K562 (cell line): Measurements from ENCODE around the gene PRSS53. TPM values are rescaled to one million over a fixed set of nuclear protein-coding genes. Genes with fewer than 3 reads are reported as not detected.

Source experiments
- ATAC-seq: fragments of 200-7000 bp; cut with Tn5 transposase; 3 replicates; pipeline ENCODE4 v1.9.1; 2020; ENCODE audit warnings: moderate library complexity
- BruUV-seq: library from RNA; stranded (reverse); fragments of 400-500 nt; replicated peaks from 2 replicates; lab custom pipeline; 2021; lab: Mats Ljungman, UMichigan
- CTCF ChIA-PET: fragments of 300-600 bp; formaldehyde crosslinking; extraction: SDS; loops from one replicate; lab custom pipeline; 2021; ENCODE audit warnings: low intra/inter-chr PET ratio; lab: Yijun Ruan, JAX
- POLR2A ChIA-PET: fragments of 300-600, 350-650 bp; sonication (Branson Sonifier 250); formaldehyde crosslinking; extraction: SDS; loops from one replicate; lab custom pipeline; 2021; ENCODE audit warnings: antibody characterized with exemption, inconsistent platforms; lab: Yijun Ruan, JAX
- DNase-seq, 4 experiments: peaks; one replicate each; pipeline versions ENCODE4 v3.0.0 to v3.0.0-alpha.2; 2011 to 2018; ENCODE audit warnings: low spot score in 3 of 4, mixed read lengths in 3 of 4; ENCODE audit errors: extremely low read depth in 1 of 4
- FAIRE-seq: peaks from 2 replicates; lab custom pipeline; 2011; peaks lifted over from hg19 to GRCh38; lab: Jason Lieb, UNC
- H2AFZ ChIP-seq: 2 replicates; pipeline ENCODE4 v1.6.0; 2011; ENCODE audit warnings: low read depth, low read length, control low read depth, inconsistent platforms
- H3K27ac ChIP-seq: fragments of 200-600 bp; 3 replicates; pipeline ENCODE4 v1.8.0; 2011; ENCODE audit warnings: low read depth, mild to moderate bottlenecking, control low read depth, inconsistent platforms, low read length, moderate library complexity, mixed read lengths; ENCODE audit errors: extremely low read depth
- H3K27me3 ChIP-seq, 2 experiments: fragments of 300-600 bp in 1 of 2; 2 replicates in 1 of 2; 3 replicates in 1 of 2; pipeline versions ENCODE4 v1.6.0 to v1.8.0; 2011; ENCODE audit warnings: inconsistent platforms in 2 of 2, low read length in 2 of 2, mild to moderate bottlenecking in 1 of 2, mixed read lengths in 1 of 2, moderate library complexity in 1 of 2; ENCODE audit not compliant: control insufficient read depth in 2 of 2, insufficient read depth in 2 of 2
- H3K36me3 ChIP-seq: fragments of 300-600 bp; 3 replicates; pipeline ENCODE4 v1.8.0; 2011; ENCODE audit warnings: mild to moderate bottlenecking, low read length, inconsistent platforms; ENCODE audit not compliant: control insufficient read depth, insufficient read depth
- H3K4me1 ChIP-seq, 2 experiments: fragments of 200-600 bp in 1 of 2; replicated peaks in 1 of 2; 2 replicates in 1 of 2; 3 replicates in 1 of 2; pipeline versions ENCODE4 v1.5.1 to v1.8.0; 2011; ENCODE audit warnings: inconsistent platforms in 2 of 2, low read length in 2 of 2, mild to moderate bottlenecking in 1 of 2, mixed read lengths in 1 of 2, moderate library complexity in 1 of 2; ENCODE audit not compliant: control insufficient read depth in 2 of 2, insufficient read depth in 2 of 2
- H3K4me2 ChIP-seq: 2 replicates; pipeline ENCODE4 v1.6.1; 2011; ENCODE audit warnings: low read length, control low read depth, inconsistent platforms, mixed read lengths; ENCODE audit not compliant: insufficient read depth
- H3K4me3 ChIP-seq: fragments of 200-600 bp; sonication (generic), shearing (Covaris generic); 2 replicates; pipeline ENCODE4 v1.5.1; 2016; ENCODE audit warnings: control low read depth, inconsistent platforms
- H3K79me2 ChIP-seq: fragments of 200-600 bp; 3 replicates; pipeline ENCODE4 v1.8.0; 2011; ENCODE audit warnings: low read length, inconsistent platforms; ENCODE audit not compliant: control insufficient read depth, insufficient read depth
- H3K9ac ChIP-seq, 2 experiments: 2 replicates each; pipeline versions ENCODE4 v1.6.0 to v1.6.1; 2011; ENCODE audit warnings: low read depth in 2 of 2, low read length in 2 of 2, control low read depth in 1 of 2, inconsistent platforms in 1 of 2, mild to moderate bottlenecking in 1 of 2, mixed read lengths in 1 of 2; ENCODE audit not compliant: insufficient read depth in 1 of 2
- H3K9me1 ChIP-seq: one replicate; pipeline ENCODE4 v1.6.0; 2011; ENCODE audit warnings: inconsistent platforms, mild to moderate bottlenecking, low read length, moderate library complexity; ENCODE audit not compliant: control insufficient read depth, insufficient read depth
- H3K9me3 ChIP-seq: replicated peaks from 2 replicates; pipeline ENCODE4 v1.5.1; 2011; ENCODE audit warnings: low read depth, low read length, inconsistent platforms; ENCODE audit not compliant: control insufficient read depth, insufficient read depth
- H4K20me1 ChIP-seq: replicated peaks from 2 replicates; pipeline ENCODE4 v1.6.1; 2011; ENCODE audit warnings: low read length, inconsistent platforms, mixed read lengths; ENCODE audit not compliant: control insufficient read depth, insufficient read depth
- ATF3 ChIP-seq, 2 experiments: fragments of 450-650 bp in 1 of 2; sonication (generic) in 1 of 2; formaldehyde crosslinking in 1 of 2; IDR thresholded peaks in 1 of 2; conservative IDR thresholded peaks in 1 of 2; 2 replicates each; pipeline versions ENCODE4 v1.6.1 to v1.8.1; 2016 to 2023; ENCODE audit warnings: mild to moderate bottlenecking in 2 of 2, moderate library complexity in 2 of 2, inconsistent platforms in 1 of 2, missing genetic modification reagents in 1 of 2
- FOXK2 ChIP-seq, 2 experiments: fragments of 450-650 bp; IDR thresholded peaks in 1 of 2; conservative IDR thresholded peaks in 1 of 2; 2 replicates each; pipeline ENCODE4 v1.6.1; 2016; ENCODE audit warnings: low read depth in 2 of 2, mild to moderate bottlenecking in 1 of 2
- LCOR ChIP-seq: sonication (generic); formaldehyde crosslinking; IDR thresholded peaks from 2 replicates; pipeline ENCODE4 v1.8.0; 2022; ENCODE audit warnings: mild to moderate bottlenecking, missing genetic modification reagents
- PPARD ChIP-seq: fragments of 250-450 bp; sonication (Bioruptor Pico); IDR thresholded peaks from 2 replicates; pipeline ENCODE4 v1.8.0; 2022; ENCODE audit warnings: inconsistent platforms, mild to moderate bottlenecking, moderate library complexity
- RBBP5 ChIP-seq: fragments of 200-600 bp; sonication (generic); IDR thresholded peaks from 2 replicates; pipeline ENCODE4 v1.6.1; 2012; ENCODE audit warnings: borderline replicate concordance, mild to moderate bottlenecking, low read length, control low read depth, inconsistent platforms; ENCODE audit not compliant: insufficient read depth, poor library complexity, severe bottlenecking
- RFX1 ChIP-seq: fragments of 450-650 bp; IDR thresholded peaks from 2 replicates; pipeline ENCODE4 v1.6.1; 2016; ENCODE audit warnings: mild to moderate bottlenecking, moderate library complexity
- SLC30A9 ChIP-seq: fragments of 250-450 bp; sonication (Bioruptor Pico); IDR thresholded peaks from 2 replicates; pipeline ENCODE4 v1.8.0; 2022; ENCODE audit warnings: mild to moderate bottlenecking, moderate library complexity
- SMARCC2 ChIP-seq: fragments of 450-650 bp; IDR thresholded peaks from 2 replicates; pipeline ENCODE4 v1.6.1; 2017; ENCODE audit warnings: antibody characterized with exemption, moderate library complexity, mild to moderate bottlenecking, low read depth
- STAG1 ChIP-seq: sonication (generic); formaldehyde crosslinking; IDR thresholded peaks from 2 replicates; pipeline ENCODE4 v1.5.0; 2020; ENCODE audit warnings: missing genetic modification reagents, borderline replicate concordance
- ZNF395 ChIP-seq: fragments of 200-800 bp; sonication (Bioruptor generic); IDR thresholded peaks from 2 replicates; pipeline ENCODE4 v1.6.1; 2017; ENCODE audit warnings: missing genetic modification characterization, missing compliant biosample characterization
- WGBS: fragments of 100-300 bp; shearing (Covaris generic); methylation state at CpG from one replicate; pipeline ENCODE4 v1.1.6; 2016; ENCODE audit warnings: low coverage, mixed read lengths; ENCODE audit not compliant: insufficient coverage; ENCODE audit errors: missing lambda C conversion rate; 5-methylcytosine and 5-hydroxymethylcytosine counted together
- in situ Hi-C: fragments of 300-500 bp; cut with MboI; formaldehyde crosslinking; loops from 4 replicates; pipeline ENCODE4 v1.15.0; 2018; ENCODE audit warnings: inconsistent platforms, mixed read lengths
- intact Hi-C: fragments of 100-400 bp; cut with micrococcal nuclease; formaldehyde crosslinking; loops from 2 replicates; pipeline ENCODE4 v1.14.2; 2022
- polyA plus RNA-seq, 8 experiments: library from polyadenylated mRNA; depleted of rRNA in 4 of 8; stranded (reverse) in 5 of 8; unstranded in 3 of 8; fragments of >200 nt; fragmentation: Nextera tagmentation in 2 of 8; fragmentation: Illumina TruSeq in 1 of 8; extraction: Ambion mirVana in 2 of 8; extraction: Trizol in 1 of 8; gene quantifications; 2 replicates each; pipeline versions ENCODE4 v1.2.1 to v1.2.3, GENCODE V29; 2011 to 2014; ENCODE audit warnings: inconsistent platforms in 1 of 8, missing spikeins in 1 of 8
- total RNA-seq, 7 experiments: library from RNA; depleted of rRNA in 6 of 7; stranded (reverse); fragments of >200 nt in 6 of 7; fragmentation: Illumina TruSeq in 2 of 7; extraction: Trizol in 2 of 7; gene quantifications; 2 replicates each; pipeline versions ENCODE4 v1.2.1 to v1.2.3, GENCODE V29; 2011 to 2021; ENCODE audit warnings: low replicate concordance in 1 of 7
- TF ChIP-seq, protein P1 (sequence below): fragments of 450-650 bp; conservative IDR thresholded peaks from 2 replicates; pipeline ENCODE4 v1.6.1; 2016; ENCODE audit warnings: missing genetic modification characterization, low read depth, mild to moderate bottlenecking, control low read depth, missing compliant biosample characterization

The PRSS53 gene
- total and polyA plus RNA-seq, 9 of the 15 experiments (the other 6 are each of a cell fraction or from before 2014, with no cell fraction given), result 0.40 to 1.9 (median 0.78) TPM; not detected in 2

DNA sequence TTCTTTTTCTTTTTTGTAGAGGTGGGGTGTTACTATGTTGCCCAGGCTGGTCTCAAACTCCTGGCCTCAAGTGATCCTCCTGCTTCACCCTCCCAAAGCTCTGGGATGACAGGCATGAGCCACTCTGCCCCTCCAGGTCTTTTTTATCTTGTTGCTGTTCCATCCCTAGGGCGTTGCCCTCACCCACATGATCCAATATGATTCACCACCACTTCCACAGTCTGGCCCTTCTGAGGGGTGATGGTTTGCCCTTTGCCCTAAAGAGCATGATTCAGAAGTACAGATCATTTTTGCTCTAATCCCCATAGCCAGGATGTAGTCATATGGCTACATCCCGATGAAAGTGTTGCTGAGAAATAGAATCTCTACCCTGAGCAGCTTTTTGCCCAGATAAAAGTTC, 36.6 kb downstream of the PRSS53 start (continued):
- TF ChIP-seq FOXK2 (conservative IDR thresholded peaks at IDR 0.05 in 1 of 2, IDR thresholded peaks at IDR 0.05 in 1 of 2; ENCODE audit: low read depth in 2 of 2), result peak; percentile 31 to 56; a peak in 1 of 4 replicates
- TF ChIP-seq, protein P1, sequence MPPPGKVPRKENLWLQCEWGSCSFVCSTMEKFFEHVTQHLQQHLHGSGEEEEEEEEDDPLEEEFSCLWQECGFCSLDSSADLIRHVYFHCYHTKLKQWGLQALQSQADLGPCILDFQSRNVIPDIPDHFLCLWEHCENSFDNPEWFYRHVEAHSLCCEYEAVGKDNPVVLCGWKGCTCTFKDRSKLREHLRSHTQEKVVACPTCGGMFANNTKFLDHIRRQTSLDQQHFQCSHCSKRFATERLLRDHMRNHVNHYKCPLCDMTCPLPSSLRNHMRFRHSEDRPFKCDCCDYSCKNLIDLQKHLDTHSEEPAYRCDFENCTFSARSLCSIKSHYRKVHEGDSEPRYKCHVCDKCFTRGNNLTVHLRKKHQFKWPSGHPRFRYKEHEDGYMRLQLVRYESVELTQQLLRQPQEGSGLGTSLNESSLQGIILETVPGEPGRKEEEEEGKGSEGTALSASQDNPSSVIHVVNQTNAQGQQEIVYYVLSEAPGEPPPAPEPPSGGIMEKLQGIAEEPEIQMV (tag), result no peak
- TF ChIP-seq ATF3 (IDR thresholded peaks at IDR 0.05), result peak; percentile 69
- TF ChIP-seq ATF3 (CRISPR knock-in tag; conservative IDR thresholded peaks at IDR 0.05), result no peak
- TF ChIP-seq STAG1 (CRISPR knock-in tag), result no peak
- no peak for TF ChIP-seq LCOR (CRISPR knock-in tag)

GRCh38 chr16:31050280-31051030, 38.3 kb downstream of the PRSS53 start:
- no peak overlapping the region for H3K27ac ChIP-seq
- H3K36me3 ChIP-seq, result no peaks in the 10 kb centered on the region
- H3K9me1 ChIP-seq, result no peaks in the 10 kb centered on the region
- DNase-seq, result no peak
- H3K4me3 ChIP-seq, result no peak overlapping the region
- 18% methylated on average over 10 of the region's 10 CpGs for WGBS
- in situ Hi-C loops, result no loop called here
- no peaks in the 10 kb centered on the region for H4K20me1 ChIP-seq
- FAIRE-seq, result no peak
- no peak; the same call in 2 of the 3 replicates for ATAC-seq
- peaks cover 3 to 8% of the 10 kb centered on the region in 2 experiments; a peak in 3 of 5 replicates for H3K27me3 ChIP-seq
- H3K9ac ChIP-seq, result peak overlapping the region in 1 of 2 experiments; percentile 35; a peak in 1 of 4 replicates
- POLR2A ChIA-PET, result interaction anchor here (0.9 to 1.7 kb wide), 4 partner anchors 10 to 34 kb away, joined by 3 to 10 read pairs (median 4); no protein-coding TSS in a partner anchor
- CTCF ChIA-PET, result no interaction called here
- intact Hi-C loops, result no loop called here
- no TSS peak for BruUV-seq
- no peaks in the 10 kb centered on the region for H3K79me2 ChIP-seq
- peaks cover 0 to 3% of the 10 kb centered on the region in 2 experiments; a peak in 2 of 5 replicates for H3K4me1 ChIP-seq
- TF ChIP-seq SMARCC2, result no peak
- no peak for TF ChIP-seq ZNF395
- TF ChIP-seq RFX1, result peak; percentile 68
- TF ChIP-seq RBBP5, result no peak
- no peak for TF ChIP-seq PPARD (CRISPR knock-in tag)
- TF ChIP-seq SLC30A9 (CRISPR knock-in tag), result no peak
- H2AFZ ChIP-seq, result no peak overlapping the region
- no peak overlapping the region for H3K4me2 ChIP-seq
- H3K9me3 ChIP-seq, result no peaks in the 10 kb centered on the region
